ENCODE results near the gene MAT1A. TPM values are rescaled to one million over a fixed set of nuclear protein-coding genes. Genes with fewer than 3 reads are reported as not detected.
"Not testable (repeated sequence)": the region's sequence is repeated elsewhere in the genome, so short reads cannot be mapped to it uniquely, and the experiment has no call there.

Gene MAT1A
- total RNA-seq, 1 experiment from 2014 or later: not detected

DNA sequence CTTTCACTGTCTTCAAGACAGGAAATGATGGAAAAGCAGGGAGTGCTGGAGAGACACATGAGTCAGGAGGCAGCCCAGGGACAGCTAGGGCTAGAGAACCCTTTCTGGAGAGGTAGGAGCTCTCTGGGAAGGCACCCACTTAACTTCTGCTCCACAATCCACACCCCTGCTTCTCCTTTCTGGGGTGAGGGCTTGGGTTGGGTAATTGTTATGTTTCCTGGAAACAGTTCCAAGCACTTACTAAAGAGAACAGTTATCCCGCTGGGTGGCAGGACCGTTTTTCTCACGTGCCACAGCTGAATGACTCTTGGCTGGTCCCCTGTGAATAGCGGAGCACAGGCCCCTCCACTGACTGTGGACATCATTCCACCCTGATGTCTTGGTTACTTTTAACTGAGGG lies 39.6 kb downstream of the MAT1A start:
- in situ Hi-C loops (cut with HindIII; ENCODE audit: low pct_unique_long_range_greater_than_20kb, low sequenced_read_pairs); DNase-seq (ENCODE audit: low read depth): not testable (repeated sequence)

GRCh38 chr10:80247611-80248010 lies 41.8 kb downstream of the MAT1A start:
- DNase-seq (ENCODE audit: low read depth); in situ Hi-C loops (cut with HindIII; ENCODE audit: low pct_unique_long_range_greater_than_20kb, low sequenced_read_pairs): not testable (repeated sequence)

- in situ Hi-C loops (cut with HindIII; ENCODE audit: low pct_unique_long_range_greater_than_20kb, low sequenced_read_pairs); DNase-seq (ENCODE audit: low read depth): not testable (repeated sequence)
These were observed 45.1 kb downstream of the MAT1A start for GRCh38 chr10:80244371-80244770.

DNA sequence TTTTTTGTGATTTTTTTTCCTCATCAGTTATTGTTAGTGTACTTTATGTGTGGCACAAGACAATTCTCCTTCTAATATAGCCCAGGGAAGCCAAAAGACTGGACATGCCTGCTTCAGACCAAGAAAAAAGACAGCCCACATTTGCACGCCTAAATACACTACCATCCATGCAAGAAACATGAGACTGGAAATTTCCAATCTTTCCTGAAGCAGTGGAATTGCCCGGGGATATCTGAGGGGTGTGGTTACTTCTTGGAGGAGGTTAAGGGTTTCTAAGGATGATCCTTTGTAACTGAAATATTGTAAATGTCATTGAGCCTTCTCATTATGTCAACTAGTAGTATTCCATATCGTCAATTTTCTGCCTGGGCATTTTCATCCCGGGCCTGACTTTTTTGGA lies 47.1 kb downstream of the MAT1A start:
- DNase-seq (ENCODE audit: low read depth); in situ Hi-C loops (cut with HindIII; ENCODE audit: low pct_unique_long_range_greater_than_20kb, low sequenced_read_pairs): not testable (repeated sequence)

DNA sequence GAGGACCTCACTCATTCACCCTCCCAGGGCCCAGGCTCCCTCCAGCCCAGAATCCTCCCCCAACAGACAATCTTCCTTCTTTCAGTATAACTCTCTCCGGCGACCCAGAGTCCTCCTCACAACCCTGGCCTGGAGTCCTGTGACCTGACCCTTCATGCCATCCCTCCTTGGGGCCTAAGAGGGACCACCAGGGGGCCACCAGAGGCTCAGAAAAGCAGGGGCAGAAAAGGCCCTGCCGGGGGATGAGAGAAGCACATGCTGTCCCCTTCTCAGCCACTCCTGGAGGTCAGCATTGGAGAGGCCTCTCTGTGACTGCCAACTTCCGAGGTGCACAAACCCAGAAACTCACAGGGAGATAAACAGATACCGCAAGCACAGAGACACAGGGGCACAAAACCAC lies 53.0 kb downstream of the MAT1A start:
- in situ Hi-C loops (cut with HindIII; ENCODE audit: low pct_unique_long_range_greater_than_20kb, low sequenced_read_pairs): not testable (repeated sequence)

GRCh38 chr10:80234331-80235235 lies 54.9 kb downstream of the MAT1A start:
- DNase-seq (ENCODE audit: low read depth); in situ Hi-C loops (cut with HindIII; ENCODE audit: low pct_unique_long_range_greater_than_20kb, low sequenced_read_pairs): not testable (repeated sequence)

More for the DNA sequence above, 53.0 kb downstream of the MAT1A start:
- not testable (repeated sequence) for DNase-seq (ENCODE audit: low read depth)

DNA sequence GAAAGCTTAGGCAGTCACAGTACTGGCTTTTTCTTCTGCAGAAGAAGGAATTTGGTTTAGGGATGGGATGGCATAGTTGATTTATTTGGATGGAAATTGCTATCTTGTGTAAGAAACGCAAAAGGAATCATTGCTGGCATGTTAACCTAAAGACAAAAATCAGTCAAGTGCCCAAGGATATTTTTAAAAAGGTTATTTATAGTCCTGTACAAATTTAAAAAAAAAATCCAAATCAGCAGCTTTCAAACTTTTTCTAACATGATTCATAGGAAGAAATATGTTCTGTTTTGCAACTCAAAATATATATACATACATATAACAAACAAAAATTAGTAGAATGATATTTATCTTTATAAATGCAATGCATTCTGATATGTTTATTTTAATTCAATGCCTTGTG lies 55.6 kb downstream of the MAT1A start:
- in situ Hi-C loops (cut with HindIII; ENCODE audit: low pct_unique_long_range_greater_than_20kb, low sequenced_read_pairs); DNase-seq (ENCODE audit: low read depth): not testable (repeated sequence)

DNA sequence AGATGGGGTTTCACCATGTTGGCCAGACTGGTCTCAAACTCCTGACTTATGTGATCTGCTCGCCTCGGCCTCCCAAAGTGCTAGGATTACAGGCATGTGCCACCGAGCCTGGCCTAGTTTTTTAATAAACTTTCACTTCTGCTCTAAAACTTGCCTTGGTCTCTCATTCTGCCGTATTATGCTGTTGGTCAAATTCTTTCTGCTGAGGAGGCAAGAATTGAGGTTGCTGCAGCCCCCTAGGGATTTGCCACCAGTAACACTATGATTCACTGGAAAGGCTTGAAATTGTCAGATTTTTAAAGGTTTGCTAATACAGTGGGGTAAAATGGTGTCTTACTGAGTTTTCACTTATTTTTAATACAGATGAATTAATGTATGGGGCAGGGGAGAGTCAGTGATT lies 62.7 kb downstream of the MAT1A start:
- DNase-seq (ENCODE audit: low read depth); in situ Hi-C loops (cut with HindIII; ENCODE audit: low pct_unique_long_range_greater_than_20kb, low sequenced_read_pairs): not testable (repeated sequence)

DNA sequence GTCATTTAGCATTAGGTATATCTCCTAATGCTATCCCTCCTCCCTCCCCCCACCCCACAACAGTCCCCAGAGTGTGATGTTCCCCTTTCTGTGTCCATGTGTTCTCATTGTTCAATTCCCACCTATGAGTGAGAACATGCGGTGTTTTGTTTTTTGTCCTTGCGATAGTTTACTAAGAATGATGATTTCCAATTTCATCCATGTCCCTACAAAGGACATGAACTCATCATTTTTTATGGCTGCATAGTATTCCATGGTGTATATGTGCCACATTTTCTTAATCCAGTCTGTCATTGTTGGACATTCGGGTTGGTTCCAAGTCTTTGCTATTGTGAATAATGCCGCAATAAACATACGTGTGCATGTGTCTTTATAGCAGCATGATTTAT lies 66.4 kb downstream of the MAT1A start:
- in situ Hi-C loops (cut with HindIII; ENCODE audit: low pct_unique_long_range_greater_than_20kb, low sequenced_read_pairs); DNase-seq (ENCODE audit: low read depth): not testable (repeated sequence)

Other genes with a start within 250 kb of the MAT1A start
- gene TMEM254, start 211.0 kb downstream of the MAT1A start, total RNA-seq (2014; rRNA removed; shearing (Covaris generic); ENCODE audit: low replicate concordance): 19.8 and 46.2 TPM in 2 replicates
- not detected in 2 replicates for gene PLAC9, start 156.9 kb downstream of the MAT1A start, total RNA-seq (2014; rRNA removed; shearing (Covaris generic); ENCODE audit: low replicate concordance)
- gene ANXA11, start 84.1 kb downstream of the MAT1A start, total RNA-seq (2014; rRNA removed; shearing (Covaris generic); ENCODE audit: low replicate concordance): 170 and 209 TPM in 2 replicates
- gene DYDC1, start 67.1 kb upstream of the MAT1A start, total RNA-seq (2014; rRNA removed; shearing (Covaris generic); ENCODE audit: low replicate concordance): not detected in 2 replicates
- not detected in 2 replicates for gene DYDC2, start 67.1 kb upstream of the MAT1A start, total RNA-seq (2014; rRNA removed; shearing (Covaris generic); ENCODE audit: low replicate concordance)
- gene PRXL2A, start 118.9 kb upstream of the MAT1A start, total RNA-seq (2014; rRNA removed; shearing (Covaris generic); ENCODE audit: low replicate concordance): 71.9 and 92.2 TPM in 2 replicates
- gene TSPAN14, start 164.7 kb upstream of the MAT1A start, total RNA-seq (2014; rRNA removed; shearing (Covaris generic); ENCODE audit: low replicate concordance): 57.1 and 92.5 TPM in 2 replicates
- not detected in 2 replicates for gene SH2D4B, start 248.2 kb upstream of the MAT1A start, total RNA-seq (2014; rRNA removed; shearing (Covaris generic); ENCODE audit: low replicate concordance)

Measured in Caki2 (cell line).